Measurements from ENCODE around the gene CCDC107.

GRCh38 chr9:35689542-35690293, 31.6 kb downstream of the CCDC107 start, which contains the start of gene TPM2:
- TF ChIP-seq TARDBP (IDR thresholded peaks at IDR 0.05), result no peak
- no peak for TF ChIP-seq SUZ12 (IDR thresholded peaks at IDR 0.05)
- TF ChIP-seq FOXM1 (IDR thresholded peaks at IDR 0.05; ENCODE audit: borderline replicate concordance), result no peak
- no peak for TF ChIP-seq SP1 (IDR thresholded peaks at IDR 0.05)
- TF ChIP-seq FOXK2 (IDR thresholded peaks at IDR 0.05), result no peak
- TF ChIP-seq BHLHE40 (IDR thresholded peaks at IDR 0.05; ENCODE audit: borderline replicate concordance), result no peak

All from HEK293T (cell line).